ENCODE data around the gene NUP205.

GRCh38 chr7:135557455-135558336, at the start of gene NUP205:
- TF ChIP-seq CTCF (IDR thresholded peaks at IDR 0.05) (peak in 2 of 4 experiments; percentile 18 to 52), POLR2A (IDR thresholded peaks at IDR 0.05) (no peak)

All from uterus (tissue), 2 donors.